Bronchial epithelial cell (primary cell): ENCODE measurements around the gene ETS2. TPM values are rescaled to one million over a fixed set of nuclear protein-coding genes. Genes with fewer than 3 reads are reported as not detected.

Experiments
- DNase-seq: peaks from one replicate; pipeline ENCODE4 v3.0.0-alpha.2; 2010; ENCODE audit warnings: low read depth
- FAIRE-seq: peaks from 2 replicates; lab custom pipeline; 2011; peaks lifted over from hg19 to GRCh38; lab: Jason Lieb, UNC
- H3K27me3 ChIP-seq: 2 replicates; pipeline ENCODE4 v1.5.1; 2011; ENCODE audit warnings: low read length; ENCODE audit not compliant: control insufficient read depth, insufficient read depth
- H3K36me3 ChIP-seq: 2 replicates; pipeline ENCODE4 v1.5.1; 2011; ENCODE audit warnings: low read length; ENCODE audit not compliant: control insufficient read depth, insufficient read depth
- H3K4me3 ChIP-seq: 2 replicates; pipeline ENCODE4 v1.5.1; 2011; ENCODE audit warnings: mild to moderate bottlenecking, low read depth, low read length, control low read depth
- total RNA-seq: library from RNA; depleted of rRNA; stranded (reverse); fragments of >200 nt; gene quantifications from 2 replicates; pipeline ENCODE4 v1.2.1, GENCODE V29; 2014
- TF ChIP-seq, protein P1 (sequence below): IDR thresholded peaks from 2 replicates; pipeline ENCODE4 v1.5.1; 2011; ENCODE audit warnings: mild to moderate bottlenecking, moderate library complexity, low read length, control low read depth, inconsistent platforms; ENCODE audit not compliant: insufficient read depth, severe bottlenecking

Gene ETS2
- total RNA-seq, 1 donor from 2014 or later, result 144 TPM

DNA sequence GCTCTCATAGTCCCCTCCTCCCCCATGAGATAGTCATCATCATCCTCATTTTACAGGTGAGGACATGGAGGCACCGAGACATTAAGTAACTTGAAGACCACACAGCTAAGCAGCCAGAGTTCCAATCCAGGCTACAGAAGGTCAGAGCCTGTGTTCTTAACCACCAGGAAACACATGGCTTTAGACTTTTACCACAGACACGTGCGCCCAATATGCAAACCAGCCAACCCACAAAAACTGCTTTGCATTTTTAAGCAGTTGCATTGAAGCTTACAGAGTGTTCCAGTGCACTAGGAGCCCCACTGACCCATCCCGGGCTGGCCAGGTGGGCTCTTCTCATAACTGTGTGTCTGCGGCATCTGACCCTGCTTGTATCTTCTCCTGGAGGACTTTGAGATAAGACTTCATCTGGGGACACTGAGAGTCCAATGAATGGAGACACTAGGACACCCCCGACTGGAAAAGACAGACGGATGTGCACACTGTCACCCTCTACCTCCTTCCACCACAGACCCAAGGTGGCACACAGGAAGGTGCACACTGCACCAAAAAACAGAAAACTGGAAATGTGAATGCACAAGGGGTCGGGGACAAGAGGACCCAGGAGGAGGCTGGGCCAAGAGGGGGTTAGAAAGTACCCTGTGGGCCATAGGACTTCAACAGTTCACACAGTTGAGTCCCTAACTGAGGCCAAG, 56.4 kb downstream of the ETS2 start:
- no peaks in the 10 kb centered on the region for H3K36me3 ChIP-seq

DNA sequence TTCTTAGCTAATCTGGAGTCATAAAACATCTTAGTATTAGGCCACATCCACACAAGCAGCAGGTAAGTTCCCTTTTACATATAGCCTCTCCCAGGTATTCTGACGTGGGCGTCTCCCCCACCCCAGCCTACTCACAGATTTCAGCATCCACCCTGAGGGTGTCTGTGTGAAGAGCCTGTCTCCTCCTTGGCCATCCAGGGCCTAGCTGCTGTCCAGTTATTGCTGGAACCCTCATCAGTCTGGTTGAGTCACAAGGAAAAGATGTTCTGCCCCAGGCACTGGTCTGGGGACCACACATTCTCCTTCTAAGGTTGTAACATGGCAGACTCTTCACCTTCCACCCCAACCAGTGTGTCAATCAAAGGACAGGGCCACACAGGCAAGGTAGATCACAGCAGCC, 57.6 kb downstream of the ETS2 start:
- FAIRE-seq, result no peak
- TF ChIP-seq, protein P1, sequence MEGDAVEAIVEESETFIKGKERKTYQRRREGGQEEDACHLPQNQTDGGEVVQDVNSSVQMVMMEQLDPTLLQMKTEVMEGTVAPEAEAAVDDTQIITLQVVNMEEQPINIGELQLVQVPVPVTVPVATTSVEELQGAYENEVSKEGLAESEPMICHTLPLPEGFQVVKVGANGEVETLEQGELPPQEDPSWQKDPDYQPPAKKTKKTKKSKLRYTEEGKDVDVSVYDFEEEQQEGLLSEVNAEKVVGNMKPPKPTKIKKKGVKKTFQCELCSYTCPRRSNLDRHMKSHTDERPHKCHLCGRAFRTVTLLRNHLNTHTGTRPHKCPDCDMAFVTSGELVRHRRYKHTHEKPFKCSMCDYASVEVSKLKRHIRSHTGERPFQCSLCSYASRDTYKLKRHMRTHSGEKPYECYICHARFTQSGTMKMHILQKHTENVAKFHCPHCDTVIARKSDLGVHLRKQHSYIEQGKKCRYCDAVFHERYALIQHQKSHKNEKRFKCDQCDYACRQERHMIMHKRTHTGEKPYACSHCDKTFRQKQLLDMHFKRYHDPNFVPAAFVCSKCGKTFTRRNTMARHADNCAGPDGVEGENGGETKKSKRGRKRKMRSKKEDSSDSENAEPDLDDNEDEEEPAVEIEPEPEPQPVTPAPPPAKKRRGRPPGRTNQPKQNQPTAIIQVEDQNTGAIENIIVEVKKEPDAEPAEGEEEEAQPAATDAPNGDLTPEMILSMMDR, result no peak

More for the DNA sequence above, 56.4 kb downstream of the ETS2 start:
- Histone ChIP-seq H3K4me3 (no peak overlapping the region), H3K27me3 (no peaks in the 10 kb centered on the region)
- DNase-seq (no peak), FAIRE-seq (no peak)
- TF ChIP-seq, protein P1, result no peak

DNA sequence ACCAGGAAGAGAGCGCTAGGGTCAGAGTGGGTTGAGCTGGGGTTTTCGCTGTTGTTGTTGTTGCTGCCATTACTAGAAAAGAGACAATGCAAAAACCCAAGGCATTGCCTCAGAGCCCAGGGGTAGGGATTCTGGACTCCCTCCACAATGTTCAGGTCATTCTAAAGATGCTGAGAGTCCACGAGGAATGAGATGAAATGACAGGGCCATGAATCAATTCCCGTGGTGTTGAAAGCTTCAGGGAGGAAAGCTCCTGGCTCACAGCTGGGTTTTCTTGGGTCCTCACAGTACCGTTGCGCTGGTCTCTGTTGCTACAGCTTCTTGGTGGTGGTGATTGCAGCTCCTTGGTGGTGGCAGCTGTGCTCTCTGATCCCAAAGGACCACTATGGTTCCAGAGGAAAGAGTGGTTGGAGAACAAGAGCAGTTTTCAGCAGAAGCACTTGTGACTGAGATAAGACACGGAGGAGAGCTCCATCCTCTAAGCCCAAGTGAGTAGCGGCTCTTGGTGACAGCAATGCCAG, 58.2 kb downstream of the ETS2 start:
- no peak for DNase-seq
- TF ChIP-seq, protein P1, result no peak
- FAIRE-seq, result peak; percentile 70
- H3K4me3 ChIP-seq, result no peak overlapping the region
- H3K36me3 ChIP-seq, result no peaks in the 10 kb centered on the region
- no peaks in the 10 kb centered on the region for H3K27me3 ChIP-seq

More for the DNA sequence above, 57.6 kb downstream of the ETS2 start:
- no peak for DNase-seq
- Histone ChIP-seq H3K27me3 (no peaks in the 10 kb centered on the region), H3K4me3 (no peak overlapping the region), H3K36me3 (no peaks in the 10 kb centered on the region)

DNA sequence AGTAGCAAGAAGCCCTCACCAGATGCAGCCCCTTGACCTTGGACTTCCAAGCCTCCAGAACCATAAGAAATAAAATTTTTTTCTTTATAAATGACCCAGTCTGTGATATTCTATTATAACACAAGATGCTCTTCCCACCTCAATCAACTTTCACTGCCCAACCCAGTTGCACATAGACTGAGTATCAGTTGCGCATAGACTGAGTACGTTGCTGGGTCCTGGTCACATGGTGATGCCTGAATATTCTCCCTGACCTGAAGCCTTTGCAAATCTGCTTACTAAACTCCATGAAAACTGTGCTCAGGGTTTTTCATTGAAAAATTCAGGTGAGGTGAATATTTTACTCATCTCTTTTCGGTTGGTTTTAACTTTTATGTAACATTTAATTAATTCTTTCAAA, 59.2 kb downstream of the ETS2 start:
- DNase-seq (no peak), FAIRE-seq (no peak)
- TF ChIP-seq, protein P1, result no peak
- Histone ChIP-seq H3K36me3 (no peaks in the 10 kb centered on the region), H3K4me3 (no peak overlapping the region), H3K27me3 (no peaks in the 10 kb centered on the region)

DNA sequence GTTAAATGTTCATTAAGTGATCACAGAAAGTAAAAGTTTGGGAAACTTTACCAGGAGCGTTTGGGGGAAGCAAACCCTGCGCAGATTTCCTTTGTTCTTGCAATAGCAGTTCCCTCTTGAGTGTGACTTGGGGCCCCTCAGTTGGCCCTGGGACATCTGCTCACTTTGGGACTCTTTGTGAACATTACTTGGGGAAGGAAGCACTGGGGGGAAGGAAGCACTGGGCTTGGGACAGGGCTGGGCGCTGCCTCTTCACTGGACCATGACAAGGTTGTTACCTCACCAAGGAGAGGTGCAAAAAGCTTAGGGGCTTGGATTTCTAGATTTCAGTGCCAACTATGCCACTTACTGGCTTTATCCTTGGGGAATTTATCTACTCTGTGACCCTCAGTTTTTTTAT, 63.5 kb downstream of the ETS2 start:
- TF ChIP-seq, protein P1, result no peak
- DNase-seq, result no peak
- no peak for FAIRE-seq
- H3K36me3 ChIP-seq, result no peaks in the 10 kb centered on the region
- no peak overlapping the region for H3K4me3 ChIP-seq
- no peaks in the 10 kb centered on the region for H3K27me3 ChIP-seq

DNA sequence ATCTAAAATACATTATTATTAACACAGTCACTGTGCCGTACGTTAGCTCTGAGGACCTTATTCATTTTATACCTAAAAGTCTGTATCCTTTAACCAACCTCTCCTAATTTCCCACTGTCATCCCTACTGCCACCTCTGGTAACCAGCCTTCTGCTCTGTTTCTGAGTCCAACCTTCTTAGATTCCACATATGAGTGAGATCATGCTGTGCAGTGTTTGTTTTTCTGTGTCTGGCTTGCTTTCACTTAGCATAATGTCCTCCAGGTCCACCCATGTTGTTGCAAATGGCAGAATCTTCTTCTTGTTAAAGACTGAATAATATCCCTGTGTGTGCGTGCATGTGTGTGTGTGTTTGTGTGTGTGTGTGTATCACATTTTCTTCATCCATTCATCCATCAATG, 64.2 kb downstream of the ETS2 start:
- Histone ChIP-seq H3K4me3 (no peak overlapping the region), H3K27me3 (no peaks in the 10 kb centered on the region), H3K36me3 (no peaks in the 10 kb centered on the region)
- DNase-seq, result peak; percentile 8
- no peak for FAIRE-seq
- TF ChIP-seq, protein P1, result no peak
